Measurements from ENCODE around the gene CACNA2D2. TPM values are rescaled to one million over a fixed set of nuclear protein-coding genes. Genes with fewer than 3 reads are reported as not detected.

CACNA2D2 gene
- total RNA-seq, 1 donor from 2014 or later = 17.3 TPM

- TF ChIP-seq, protein P1, sequence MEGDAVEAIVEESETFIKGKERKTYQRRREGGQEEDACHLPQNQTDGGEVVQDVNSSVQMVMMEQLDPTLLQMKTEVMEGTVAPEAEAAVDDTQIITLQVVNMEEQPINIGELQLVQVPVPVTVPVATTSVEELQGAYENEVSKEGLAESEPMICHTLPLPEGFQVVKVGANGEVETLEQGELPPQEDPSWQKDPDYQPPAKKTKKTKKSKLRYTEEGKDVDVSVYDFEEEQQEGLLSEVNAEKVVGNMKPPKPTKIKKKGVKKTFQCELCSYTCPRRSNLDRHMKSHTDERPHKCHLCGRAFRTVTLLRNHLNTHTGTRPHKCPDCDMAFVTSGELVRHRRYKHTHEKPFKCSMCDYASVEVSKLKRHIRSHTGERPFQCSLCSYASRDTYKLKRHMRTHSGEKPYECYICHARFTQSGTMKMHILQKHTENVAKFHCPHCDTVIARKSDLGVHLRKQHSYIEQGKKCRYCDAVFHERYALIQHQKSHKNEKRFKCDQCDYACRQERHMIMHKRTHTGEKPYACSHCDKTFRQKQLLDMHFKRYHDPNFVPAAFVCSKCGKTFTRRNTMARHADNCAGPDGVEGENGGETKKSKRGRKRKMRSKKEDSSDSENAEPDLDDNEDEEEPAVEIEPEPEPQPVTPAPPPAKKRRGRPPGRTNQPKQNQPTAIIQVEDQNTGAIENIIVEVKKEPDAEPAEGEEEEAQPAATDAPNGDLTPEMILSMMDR (IDR thresholded peaks at IDR 0.05; ENCODE audit: unreplicated experiment) = no peak
- Mint-ChIP-seq H3K4me1 (ENCODE audit: unreplicated experiment) (peaks cover 8% of the 10 kb centered on the region), H3K9me3 (ENCODE audit: unreplicated experiment) (no peaks in the 10 kb centered on the region), H3K4me3 (ENCODE audit: unreplicated experiment) (no peak overlapping the region), H3K27ac (ENCODE audit: unreplicated experiment) (no peak overlapping the region), H3K27me3 (ENCODE audit: unreplicated experiment) (peaks cover 4% of the 10 kb centered on the region), H3K36me3 (ENCODE audit: low read depth, unreplicated experiment) (peaks cover 4% of the 10 kb centered on the region)
- no peak for DNase-seq (ENCODE audit: low spot score)
Observed at GRCh38 chr3:50382722-50383121, 120.7 kb downstream of the CACNA2D2 start.

DNA sequence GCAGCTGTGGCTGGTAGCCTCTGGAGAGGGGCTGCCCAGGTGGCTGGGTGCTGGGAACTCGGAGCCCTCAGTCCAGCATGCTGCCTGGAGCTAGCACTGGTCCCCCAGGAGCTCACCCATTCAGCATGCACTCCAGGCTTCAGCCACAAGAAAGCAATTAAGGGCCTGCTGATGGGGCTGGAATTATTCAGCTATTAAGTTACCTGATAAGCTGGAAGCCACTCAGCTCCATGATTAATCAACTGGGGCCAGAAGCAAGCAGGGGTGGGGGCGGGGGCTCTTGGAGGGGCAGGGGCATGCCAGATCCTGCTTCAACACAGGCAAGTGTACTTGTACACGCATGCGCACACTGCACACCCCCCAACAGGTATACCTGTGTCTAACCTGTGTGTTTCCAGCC lies 122.1 kb downstream of the CACNA2D2 start:
- Mint-ChIP-seq H3K36me3 (ENCODE audit: low read depth, unreplicated experiment) (peaks cover 4% of the 10 kb centered on the region), H3K27me3 (ENCODE audit: unreplicated experiment) (peaks cover 8% of the 10 kb centered on the region), H3K4me1 (ENCODE audit: unreplicated experiment) (peaks cover 10% of the 10 kb centered on the region), H3K27ac (ENCODE audit: unreplicated experiment) (no peak overlapping the region), H3K4me3 (ENCODE audit: unreplicated experiment) (no peak overlapping the region), H3K9me3 (ENCODE audit: unreplicated experiment) (no peaks in the 10 kb centered on the region)
- TF ChIP-seq, protein P1 (IDR thresholded peaks at IDR 0.05; ENCODE audit: unreplicated experiment) = no peak
- DNase-seq (ENCODE audit: low spot score) = no peak

- Mint-ChIP-seq H3K4me1 (ENCODE audit: unreplicated experiment) (peaks cover 10% of the 10 kb centered on the region), H3K9me3 (ENCODE audit: unreplicated experiment) (no peaks in the 10 kb centered on the region), H3K27me3 (ENCODE audit: unreplicated experiment) (peaks cover 10% of the 10 kb centered on the region), H3K27ac (ENCODE audit: unreplicated experiment) (no peak overlapping the region), H3K36me3 (ENCODE audit: low read depth, unreplicated experiment) (no peaks in the 10 kb centered on the region), H3K4me3 (ENCODE audit: unreplicated experiment) (no peak overlapping the region)
- no peak for DNase-seq (ENCODE audit: low spot score)
- TF ChIP-seq, protein P1 (IDR thresholded peaks at IDR 0.05; ENCODE audit: unreplicated experiment) = no peak
Observed at GRCh38 chr3:50380405-50381085, 122.9 kb downstream of the CACNA2D2 start.

- Mint-ChIP-seq H3K4me1 (ENCODE audit: unreplicated experiment) (peaks cover 8% of the 10 kb centered on the region), H3K9me3 (ENCODE audit: unreplicated experiment) (no peaks in the 10 kb centered on the region), H3K4me3 (ENCODE audit: unreplicated experiment) (no peak overlapping the region), H3K27me3 (ENCODE audit: unreplicated experiment) (peaks cover 10% of the 10 kb centered on the region), H3K36me3 (ENCODE audit: low read depth, unreplicated experiment) (no peaks in the 10 kb centered on the region), H3K27ac (ENCODE audit: unreplicated experiment) (no peak overlapping the region)
- DNase-seq (ENCODE audit: low spot score) = no peak
- TF ChIP-seq, protein P1 (IDR thresholded peaks at IDR 0.05; ENCODE audit: unreplicated experiment) = no peak
Observed at GRCh38 chr3:50378757-50379156, 124.7 kb downstream of the CACNA2D2 start.

GRCh38 chr3:50378024-50378423 lies 125.4 kb downstream of the CACNA2D2 start:
- DNase-seq (ENCODE audit: low spot score) = no peak

More at GRCh38 chr3:50378024-50378423, 125.4 kb downstream of the CACNA2D2 start:
- Mint-ChIP-seq H3K4me3 (ENCODE audit: unreplicated experiment) (peak overlapping the region; percentile 22), H3K27me3 (ENCODE audit: unreplicated experiment) (peaks cover 11% of the 10 kb centered on the region), H3K36me3 (ENCODE audit: low read depth, unreplicated experiment) (no peaks in the 10 kb centered on the region), H3K27ac (ENCODE audit: unreplicated experiment) (no peak overlapping the region), H3K9me3 (ENCODE audit: unreplicated experiment) (no peaks in the 10 kb centered on the region), H3K4me1 (ENCODE audit: unreplicated experiment) (peaks cover 5% of the 10 kb centered on the region)
- TF ChIP-seq, protein P1 (IDR thresholded peaks at IDR 0.05; ENCODE audit: unreplicated experiment) = no peak
